GM12878 (cell line): Measurements from ENCODE around the gene ZNF302. TPM values are rescaled to one million over a fixed set of nuclear protein-coding genes. Genes with fewer than 3 reads are reported as not detected.

Experiments used
- ATAC-seq: fragments of 200-7000 bp; cut with Tn5 transposase; 3 replicates; pipeline ENCODE4 v1.9.1; 2020; ENCODE audit warnings: mild to moderate bottlenecking, moderate library complexity
- BruUV-seq: library from RNA; stranded (reverse); fragments of 400-500 nt; replicated peaks from 2 replicates; lab custom pipeline; 2021; lab: Mats Ljungman, UMichigan
- CTCF ChIA-PET: fragments of 300-600 bp; sonication (Branson Sonifier 250); formaldehyde crosslinking; extraction: SDS; loops from one replicate; lab custom pipeline; 2021; ENCODE audit warnings: inconsistent platforms; lab: Yijun Ruan, JAX
- POLR2A ChIA-PET: fragments of 350-600 bp; formaldehyde crosslinking; extraction: SDS; loops from one replicate; lab custom pipeline; 2021; ENCODE audit warnings: inconsistent platforms; lab: Charles Lee
- RAD21 ChIA-PET: fragments of 300-600 bp; sonication (Branson Sonifier 250); formaldehyde crosslinking; loops from one replicate; lab custom pipeline; 2023; ENCODE audit warnings: antibody characterized with exemption; ENCODE audit not compliant: unreplicated experiment; lab: Charles Lee
- SMC1A ChIA-PET: fragments of 300-600 bp; sonication (Branson Sonifier 250); formaldehyde crosslinking; loops from one replicate; lab custom pipeline; 2023; ENCODE audit not compliant: unreplicated experiment, uncharacterized antibody; lab: Charles Lee
- DNase-seq: peaks from one replicate; pipeline ENCODE4 v3.0.0-alpha.2; 2011; ENCODE audit warnings: low read depth, low spot score
- FAIRE-seq: peaks from 3 replicates; lab custom pipeline; 2011; peaks lifted over from hg19 to GRCh38; lab: Jason Lieb, UNC
- H2AFZ ChIP-seq: 2 replicates; pipeline ENCODE4 v1.6.0; 2011; ENCODE audit warnings: low read depth, low read length, control low read depth; ENCODE audit not compliant: control insufficient read depth
- H3K27ac ChIP-seq: 2 replicates; pipeline ENCODE4 v1.5.1; 2011; ENCODE audit warnings: control low read depth; ENCODE audit not compliant: control insufficient read depth, insufficient read depth
- H3K27me3 ChIP-seq, 2 experiments: replicated peaks in 1 of 2; 2 replicates each; pipeline versions ENCODE4 v1.6.0 to v1.6.1; 2011; ENCODE audit warnings: low read length in 1 of 2; ENCODE audit not compliant: control insufficient read depth in 2 of 2, insufficient read depth in 2 of 2
- H3K36me3 ChIP-seq, 2 experiments: 2 replicates each; pipeline ENCODE4 v1.5.1; 2011; ENCODE audit warnings: low read length in 1 of 2; ENCODE audit not compliant: control insufficient read depth in 2 of 2, insufficient read depth in 2 of 2
- H3K4me1 ChIP-seq: 2 replicates; pipeline ENCODE4 v1.6.1; 2011; ENCODE audit warnings: mild to moderate bottlenecking, low read length, moderate library complexity, mixed read lengths; ENCODE audit not compliant: control insufficient read depth, insufficient read depth
- H3K4me2 ChIP-seq: 2 replicates; pipeline ENCODE4 v1.6.0; 2011; ENCODE audit warnings: control low read depth; ENCODE audit not compliant: control insufficient read depth, insufficient read depth
- H3K4me3 ChIP-seq: fragments of 200-600 bp; sonication (generic); 2 replicates; pipeline ENCODE4 v1.5.1; 2016
- H3K79me2 ChIP-seq: 2 replicates; pipeline ENCODE4 v1.6.0; 2011; ENCODE audit warnings: low read length; ENCODE audit not compliant: control insufficient read depth, insufficient read depth
- H3K9ac ChIP-seq: 2 replicates; pipeline ENCODE4 v1.8.0; 2011; ENCODE audit warnings: low read length, control low read depth, mixed read lengths; ENCODE audit not compliant: control insufficient read depth, insufficient read depth
- H3K9me3 ChIP-seq: replicated peaks from 3 replicates; pipeline ENCODE4 v1.5.1; 2011; ENCODE audit warnings: mild to moderate bottlenecking, low read length; ENCODE audit not compliant: control insufficient read depth, insufficient read depth
- H4K20me1 ChIP-seq: 2 replicates; pipeline ENCODE4 v1.6.0; 2011; ENCODE audit not compliant: control insufficient read depth, insufficient read depth
- BRCA1 ChIP-seq: IDR thresholded peaks from 2 replicates; pipeline ENCODE4 v1.6.1; 2011; ENCODE audit warnings: low read depth, low read length, improper control_type of control experiment
- CREM ChIP-seq: IDR thresholded peaks from 2 replicates; pipeline ENCODE4 v1.6.1; 2014; ENCODE audit warnings: antibody characterized with exemption, low read depth
- HDAC2 ChIP-seq: fragments of 200-600 bp; sonication (generic); IDR thresholded peaks from 2 replicates; pipeline ENCODE4 v1.6.1; 2017
- IKZF1 ChIP-seq: fragments of 450-650 bp; conservative IDR thresholded peaks from 2 replicates; pipeline ENCODE4 v1.6.1; 2017; ENCODE audit warnings: antibody characterized with exemption, mild to moderate bottlenecking
- LARP7 ChIP-seq: fragments of 450-650 bp; IDR thresholded peaks from 2 replicates; pipeline ENCODE4 v1.6.1; 2017; ENCODE audit warnings: mild to moderate bottlenecking
- NBN ChIP-seq: fragments of 450-650 bp; IDR thresholded peaks from 2 replicates; pipeline ENCODE4 v1.6.1; 2016
- YY1 ChIP-seq: IDR thresholded peaks from 2 replicates; pipeline ENCODE4 v1.6.1; 2011; ENCODE audit warnings: low read depth, mild to moderate bottlenecking, low read length
- ZNF217 ChIP-seq: fragments of 450-650 bp; IDR thresholded peaks from 2 replicates; pipeline ENCODE4 v1.6.1; 2017; ENCODE audit warnings: antibody characterized with exemption, mild to moderate bottlenecking
- WGBS: methylation state at CpG from one replicate; pipeline ENCODE4 v1.1.6; 2016; ENCODE audit warnings: low lambda C conversion rate; ENCODE audit not compliant: insufficient replicate concordance, insufficient coverage; ENCODE audit errors: missing lambda C conversion rate; 5-methylcytosine and 5-hydroxymethylcytosine counted together
- in situ Hi-C: fragments of 300-500 bp; cut with MboI; formaldehyde crosslinking; loops from 9 replicates; pipeline ENCODE4 v1.14.3; 2018; ENCODE audit warnings: mixed read lengths
- intact Hi-C: fragments of 100-400 bp; cut with micrococcal nuclease; formaldehyde crosslinking; loops from one replicate; pipeline ENCODE4 v1.14.2; 2022; ENCODE audit not compliant: unreplicated experiment
- polyA plus RNA-seq, 11 experiments: library from polyadenylated mRNA; depleted of rRNA in 4 of 11; unstranded in 6 of 11; stranded (reverse) in 5 of 11; fragments of >200 nt; fragmentation: Nextera tagmentation in 4 of 11; fragmentation: Illumina TruSeq in 1 of 11; extraction: Ambion mirVana in 4 of 11; extraction: Trizol in 1 of 11; gene quantifications; 1 replicate in 1 of 11; 2 replicates in 10 of 11; pipeline versions ENCODE4 v1.2.1 to v1.2.3, GENCODE V29; 2011 to 2016; ENCODE audit warnings: inconsistent platforms in 2 of 11, missing spikeins in 2 of 11, low read depth in 1 of 11
- total RNA-seq, 4 experiments: library from RNA; depleted of rRNA in 3 of 4; stranded (reverse); fragments of >200 nt in 3 of 4; fragmentation: Illumina TruSeq in 1 of 4; extraction: Trizol in 1 of 4; gene quantifications; 2 replicates each; pipeline versions ENCODE4 v1.2.1 to v1.2.3, GENCODE V29; 2013 to 2021
- TF ChIP-seq, protein P1 (sequence below): fragments of 450-650 bp; IDR thresholded peaks from 2 replicates; pipeline ENCODE4 v1.6.1; 2017; ENCODE audit warnings: mild to moderate bottlenecking
- TF ChIP-seq, protein P2 (sequence below): fragments of 450-650 bp; IDR thresholded peaks from 2 replicates; pipeline ENCODE4 v1.6.1; 2016; ENCODE audit warnings: mild to moderate bottlenecking

ZNF302 gene
- total and polyA plus RNA-seq, 10 of the 15 experiments (the other 5 are each of a cell fraction or from before 2014, with no cell fraction given), result 8.4 to 35.4 (median 19.7) TPM

DNA sequence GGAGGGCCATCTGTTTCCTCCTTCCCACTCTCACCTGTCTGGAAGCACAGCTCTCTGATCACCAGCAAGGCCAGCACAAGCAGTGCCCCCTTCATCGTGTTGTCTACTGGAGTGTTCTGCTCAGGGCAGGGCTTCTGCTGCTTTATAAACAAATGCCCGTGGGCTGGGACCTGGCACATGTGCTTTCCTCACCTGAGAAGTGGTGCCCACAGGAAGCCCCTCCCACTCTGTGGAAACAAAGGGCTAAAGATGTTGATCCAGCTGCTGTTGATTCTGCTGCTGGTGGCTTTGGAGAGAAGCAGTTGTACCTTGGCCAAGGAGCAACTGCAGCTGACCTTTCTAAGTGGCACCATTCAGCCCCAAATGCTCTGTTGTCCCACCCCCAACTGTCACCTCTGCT, 30.2 kb downstream of the ZNF302 start:
- Histone ChIP-seq H3K36me3 (no peaks in the 10 kb centered on the region), H4K20me1 (no peaks in the 10 kb centered on the region), H2AFZ (no peak overlapping the region), H3K4me2 (no peak overlapping the region), H3K79me2 (no peaks in the 10 kb centered on the region), H3K27ac (no peak overlapping the region), H3K9ac (no peak overlapping the region), H3K4me1 (no peaks in the 10 kb centered on the region), H3K27me3 (no peaks in the 10 kb centered on the region), H3K4me3 (no peak overlapping the region), H3K9me3 (no peaks in the 10 kb centered on the region; the same call in 2 of the 3 replicates)
- ChIA-PET POLR2A (no interaction called here), CTCF (no interaction called here), SMC1A (no interaction called here), RAD21 (no interaction called here)
- BruUV-seq, result no TSS peak
- no peak for DNase-seq
- intact Hi-C loops (no loop called here), in situ Hi-C loops (loop anchor here (25.0 kb wide), 1 partner anchor 920 kb away; the partner anchor contains the start of gene KCTD15)
- no peak for ATAC-seq
- FAIRE-seq, result no peak
- 0% methylated on average over 2 of the region's 2 CpGs for WGBS
- TF ChIP-seq BRCA1 (no peak), YY1 (no peak), ZNF217 (no peak), HDAC2 (no peak), NBN (no peak), LARP7 (no peak), CREM (no peak), IKZF1 (no peak)
- TF ChIP-seq, protein P1, sequence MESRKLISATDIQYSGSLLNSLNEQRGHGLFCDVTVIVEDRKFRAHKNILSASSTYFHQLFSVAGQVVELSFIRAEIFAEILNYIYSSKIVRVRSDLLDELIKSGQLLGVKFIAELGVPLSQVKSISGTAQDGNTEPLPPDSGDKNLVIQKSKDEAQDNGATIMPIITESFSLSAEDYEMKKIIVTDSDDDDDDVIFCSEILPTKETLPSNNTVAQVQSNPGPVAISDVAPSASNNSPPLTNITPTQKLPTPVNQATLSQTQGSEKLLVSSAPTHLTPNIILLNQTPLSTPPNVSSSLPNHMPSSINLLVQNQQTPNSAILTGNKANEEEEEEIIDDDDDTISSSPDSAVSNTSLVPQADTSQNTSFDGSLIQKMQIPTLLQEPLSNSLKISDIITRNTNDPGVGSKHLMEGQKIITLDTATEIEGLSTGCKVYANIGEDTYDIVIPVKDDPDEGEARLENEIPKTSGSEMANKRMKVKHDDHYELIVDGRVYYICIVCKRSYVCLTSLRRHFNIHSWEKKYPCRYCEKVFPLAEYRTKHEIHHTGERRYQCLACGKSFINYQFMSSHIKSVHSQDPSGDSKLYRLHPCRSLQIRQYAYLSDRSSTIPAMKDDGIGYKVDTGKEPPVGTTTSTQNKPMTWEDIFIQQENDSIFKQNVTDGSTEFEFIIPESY, result no peak
- TF ChIP-seq, protein P2, sequence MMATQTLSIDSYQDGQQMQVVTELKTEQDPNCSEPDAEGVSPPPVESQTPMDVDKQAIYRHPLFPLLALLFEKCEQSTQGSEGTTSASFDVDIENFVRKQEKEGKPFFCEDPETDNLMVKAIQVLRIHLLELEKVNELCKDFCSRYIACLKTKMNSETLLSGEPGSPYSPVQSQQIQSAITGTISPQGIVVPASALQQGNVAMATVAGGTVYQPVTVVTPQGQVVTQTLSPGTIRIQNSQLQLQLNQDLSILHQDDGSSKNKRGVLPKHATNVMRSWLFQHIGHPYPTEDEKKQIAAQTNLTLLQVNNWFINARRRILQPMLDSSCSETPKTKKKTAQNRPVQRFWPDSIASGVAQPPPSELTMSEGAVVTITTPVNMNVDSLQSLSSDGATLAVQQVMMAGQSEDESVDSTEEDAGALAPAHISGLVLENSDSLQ, result no peak
